Fibroblast of villous mesenchyme (primary cell): ENCODE data around the gene TCERG1L. TPM values are rescaled to one million over a fixed set of nuclear protein-coding genes. Genes with fewer than 3 reads are reported as not detected.

Experiments used
- DNase-seq: peaks from one replicate; pipeline ENCODE4 v3.0.0-alpha.2; 2010; ENCODE audit warnings: low read depth
- H3K4me3 ChIP-seq: 2 replicates; pipeline ENCODE4 v1.5.1; 2011; ENCODE audit warnings: low read depth, mild to moderate bottlenecking, low read length
- total RNA-seq: library from RNA; depleted of rRNA; stranded (reverse); fragments of >200 nt; gene quantifications from 2 replicates; pipeline ENCODE4 v1.2.3, GENCODE V29; 2012
- TF ChIP-seq, protein P1 (sequence below): IDR thresholded peaks from 2 replicates; pipeline ENCODE4 v1.5.1; 2012; ENCODE audit warnings: low read depth, mild to moderate bottlenecking, low read length; ENCODE audit not compliant: insufficient read depth

Gene TCERG1L
- total RNA-seq, 1 donor, result not detected

DNA sequence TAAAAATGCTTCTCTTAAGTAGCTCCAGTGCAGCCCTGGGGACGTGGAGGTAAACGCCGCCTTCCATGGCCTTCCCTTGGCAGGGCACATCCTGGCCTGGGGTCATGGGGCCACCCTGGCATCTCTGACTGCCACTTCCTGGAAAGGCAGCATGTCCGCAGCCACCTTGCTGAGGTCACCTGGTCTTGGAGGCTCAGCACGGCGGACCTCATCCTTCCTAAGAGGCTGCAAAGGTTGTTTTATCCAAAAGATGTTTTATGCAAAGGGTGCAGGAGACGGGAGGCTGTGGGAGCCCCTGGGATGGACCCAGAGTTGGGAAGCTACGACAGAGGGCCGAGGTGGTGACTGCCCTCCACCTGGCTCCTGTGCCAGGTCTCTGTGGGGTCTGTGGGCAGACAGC lies 106.0 kb downstream of the TCERG1L start:
- no peak overlapping the region for H3K4me3 ChIP-seq
- DNase-seq, result no peak

DNA sequence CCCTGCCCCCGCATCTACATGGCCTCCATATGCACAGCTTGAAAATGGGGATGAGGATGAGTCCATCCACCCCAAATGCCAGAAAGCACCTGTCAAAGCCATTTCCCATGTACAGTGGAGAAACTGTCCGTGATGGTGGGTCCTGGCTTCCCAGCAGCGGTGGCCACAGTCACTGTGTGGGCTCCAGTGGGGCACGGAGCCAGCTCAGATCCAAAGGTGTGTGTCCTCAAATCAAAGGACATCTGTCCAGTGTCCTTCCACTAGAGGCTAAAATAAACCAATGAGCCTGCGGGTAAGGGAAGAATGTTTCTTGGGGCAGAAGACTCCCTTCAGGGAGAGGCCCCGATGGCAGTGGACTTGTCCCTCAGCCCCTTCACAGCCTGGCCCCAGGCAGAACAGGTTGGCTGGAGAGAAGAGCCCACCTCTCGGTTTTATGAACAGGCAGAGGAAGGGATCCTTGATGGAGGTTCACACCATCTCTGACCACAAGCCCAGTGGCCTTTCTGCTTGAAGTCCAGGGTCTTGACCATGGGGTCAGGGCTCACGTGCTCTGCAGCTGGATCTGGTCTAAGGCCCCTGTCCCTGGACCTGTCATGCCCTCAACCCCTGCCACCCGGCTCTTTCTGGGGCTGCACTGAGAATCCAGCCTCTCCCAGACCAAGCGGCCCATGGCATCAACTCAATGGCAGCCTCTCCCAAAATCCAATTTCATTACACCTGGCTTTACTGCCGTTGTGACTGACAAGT lies 106.9 kb downstream of the TCERG1L start:
- DNase-seq, result no peak
- TF ChIP-seq, protein P1, sequence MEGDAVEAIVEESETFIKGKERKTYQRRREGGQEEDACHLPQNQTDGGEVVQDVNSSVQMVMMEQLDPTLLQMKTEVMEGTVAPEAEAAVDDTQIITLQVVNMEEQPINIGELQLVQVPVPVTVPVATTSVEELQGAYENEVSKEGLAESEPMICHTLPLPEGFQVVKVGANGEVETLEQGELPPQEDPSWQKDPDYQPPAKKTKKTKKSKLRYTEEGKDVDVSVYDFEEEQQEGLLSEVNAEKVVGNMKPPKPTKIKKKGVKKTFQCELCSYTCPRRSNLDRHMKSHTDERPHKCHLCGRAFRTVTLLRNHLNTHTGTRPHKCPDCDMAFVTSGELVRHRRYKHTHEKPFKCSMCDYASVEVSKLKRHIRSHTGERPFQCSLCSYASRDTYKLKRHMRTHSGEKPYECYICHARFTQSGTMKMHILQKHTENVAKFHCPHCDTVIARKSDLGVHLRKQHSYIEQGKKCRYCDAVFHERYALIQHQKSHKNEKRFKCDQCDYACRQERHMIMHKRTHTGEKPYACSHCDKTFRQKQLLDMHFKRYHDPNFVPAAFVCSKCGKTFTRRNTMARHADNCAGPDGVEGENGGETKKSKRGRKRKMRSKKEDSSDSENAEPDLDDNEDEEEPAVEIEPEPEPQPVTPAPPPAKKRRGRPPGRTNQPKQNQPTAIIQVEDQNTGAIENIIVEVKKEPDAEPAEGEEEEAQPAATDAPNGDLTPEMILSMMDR, result no peak
- H3K4me3 ChIP-seq, result no peak overlapping the region

More for the DNA sequence above, 106.0 kb downstream of the TCERG1L start:
- TF ChIP-seq, protein P1, result no peak

DNA sequence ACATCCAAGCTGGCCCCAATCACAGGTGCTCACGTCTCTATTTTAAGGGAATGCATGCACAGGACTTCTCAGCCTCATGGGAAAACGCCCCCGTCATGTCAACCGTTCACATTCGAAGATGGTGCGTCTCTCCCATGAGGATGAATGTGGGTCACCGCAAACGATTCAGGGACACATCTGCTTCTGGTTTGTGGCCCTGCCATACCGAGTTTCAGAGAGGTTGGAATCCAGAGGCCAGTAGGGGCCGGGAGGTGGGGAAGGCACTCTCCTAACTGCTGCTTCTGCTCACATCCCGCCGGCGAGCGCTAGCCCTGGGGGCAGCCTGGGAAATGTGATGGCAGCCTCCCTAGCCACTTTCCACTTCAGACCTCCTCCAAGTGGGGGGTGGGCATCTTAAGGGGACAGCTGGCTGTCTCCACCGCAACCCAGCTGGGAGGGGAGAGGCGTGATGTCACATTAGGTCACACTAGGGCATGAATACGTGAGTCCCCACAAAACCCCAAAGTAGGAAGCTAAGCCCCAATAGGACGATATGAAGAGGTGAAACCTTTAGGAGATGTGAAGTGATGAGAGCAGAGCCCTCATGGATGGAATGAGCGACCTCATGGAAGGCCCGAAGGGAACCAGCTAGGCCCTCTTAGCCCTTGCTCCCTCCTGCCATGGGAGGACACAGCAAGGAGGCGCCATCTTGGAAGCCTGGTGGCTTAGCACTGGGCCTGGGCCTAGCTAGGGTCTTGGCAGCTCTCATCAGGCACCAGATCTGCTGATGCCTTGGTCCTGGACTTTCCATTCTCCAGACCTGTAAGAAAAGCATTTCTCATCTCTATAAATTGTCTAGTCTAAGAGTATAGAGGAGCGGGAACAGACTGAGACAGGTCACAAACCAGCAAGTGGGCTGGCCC lies 107.8 kb downstream of the TCERG1L start:
- TF ChIP-seq, protein P1, result no peak
- DNase-seq, result no peak
- no peak overlapping the region for H3K4me3 ChIP-seq

DNA sequence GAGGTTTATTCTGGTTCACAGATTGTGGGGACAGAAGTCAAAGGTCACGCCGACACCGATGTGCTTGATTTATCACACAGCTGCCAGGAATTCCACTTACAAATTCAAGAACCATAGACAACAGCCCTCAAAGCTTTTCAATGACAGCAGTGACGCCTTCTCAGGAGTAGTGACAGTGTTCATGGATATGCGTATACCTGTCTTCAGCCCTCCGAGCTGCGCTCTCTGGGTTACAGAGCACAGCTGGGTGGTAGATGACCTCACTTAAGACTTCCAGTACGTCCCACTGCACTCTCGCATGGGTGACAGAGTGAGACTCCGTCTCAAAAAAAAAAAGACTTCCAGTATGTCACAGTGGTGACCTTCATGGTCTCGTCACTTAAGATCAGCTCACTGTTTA lies 108.5 kb downstream of the TCERG1L start:
- DNase-seq, result no peak
- TF ChIP-seq, protein P1, result no peak
- no peak overlapping the region for H3K4me3 ChIP-seq

DNA sequence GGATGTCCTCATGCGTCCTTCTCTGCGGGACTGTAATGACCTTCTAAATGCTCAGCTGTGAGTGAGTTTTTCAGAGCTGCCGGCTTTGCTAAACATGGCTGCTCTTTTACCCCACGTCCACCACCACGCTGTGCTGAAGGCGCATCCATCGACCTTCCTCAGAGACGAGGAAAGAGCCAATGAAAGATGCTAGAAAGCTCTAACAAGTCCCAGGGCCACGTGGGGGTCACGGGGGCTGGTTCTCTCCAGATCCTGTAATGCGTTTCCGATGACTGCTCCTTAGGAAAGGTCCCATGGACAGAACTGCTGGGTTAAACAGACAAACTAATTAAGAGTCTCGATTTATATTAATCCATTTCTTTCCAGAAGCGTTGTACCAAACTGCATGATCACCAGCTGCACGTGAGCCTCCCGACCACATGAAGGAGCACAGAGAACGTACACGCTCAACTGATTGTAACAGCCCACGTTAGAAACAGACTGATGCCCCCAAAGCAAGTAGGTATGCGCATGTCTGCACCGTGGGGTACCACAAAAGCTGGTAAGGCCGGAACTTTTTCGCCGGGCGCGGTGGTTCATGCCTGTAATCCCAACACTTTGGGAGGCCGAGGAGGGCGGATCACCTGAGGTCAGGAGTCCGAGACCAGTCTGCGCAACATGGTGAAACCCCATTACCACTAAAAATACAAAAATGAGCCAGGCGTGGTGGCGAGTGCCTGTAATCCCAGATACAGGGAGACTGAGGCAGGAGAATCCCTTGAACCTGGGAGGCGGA lies 109.6 kb downstream of the TCERG1L start:
- no peak overlapping the region for H3K4me3 ChIP-seq
- TF ChIP-seq, protein P1, result no peak
- no peak for DNase-seq

DNA sequence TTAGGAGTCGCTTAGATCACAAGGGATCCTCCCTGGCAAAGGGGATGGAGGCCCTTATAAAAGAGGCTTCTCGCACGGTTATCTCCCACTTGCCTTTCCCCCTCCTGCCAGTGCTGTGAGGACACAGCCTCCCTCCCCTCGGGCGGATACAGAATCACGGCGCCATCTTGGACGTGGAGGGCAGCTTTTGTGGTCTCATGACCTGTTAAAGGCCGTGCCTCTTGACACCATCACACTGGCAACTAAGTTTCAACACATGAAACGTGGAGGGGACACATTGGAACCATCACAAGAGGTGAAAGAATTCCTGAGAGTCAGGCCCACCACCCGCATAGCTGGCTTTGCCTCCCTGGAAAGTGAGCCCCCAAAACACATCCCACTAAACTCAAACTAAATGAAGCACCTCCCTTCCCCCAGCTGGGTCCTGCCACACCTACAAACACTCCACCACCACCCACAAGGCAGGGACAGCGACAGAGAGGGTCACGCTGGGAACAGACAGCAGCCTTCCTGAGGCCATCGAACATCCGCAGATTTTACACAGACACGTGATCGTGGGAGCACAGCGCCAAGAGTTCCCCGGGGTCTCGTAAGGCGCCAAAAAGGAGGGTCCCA lies 110.6 kb downstream of the TCERG1L start:
- no peak overlapping the region for H3K4me3 ChIP-seq
- TF ChIP-seq, protein P1, result no peak
- no peak for DNase-seq
